Glutamatergic neuron (in vitro differentiated cells): ENCODE results near the gene FAM120B. TPM values are rescaled to one million over a fixed set of nuclear protein-coding genes. Genes with fewer than 3 reads are reported as not detected.

ENCODE experiments used
- DNase-seq: peaks from one replicate; pipeline ENCODE4 v3.0.0; 2022
- H3K27ac Mint-ChIP-seq: one replicate; pipeline ENCODE4 v1.8.0; 2020; ENCODE audit warnings: mild to moderate bottlenecking, mixed read lengths, inconsistent platforms; ENCODE audit not compliant: unreplicated experiment
- H3K27me3 Mint-ChIP-seq: one replicate; pipeline ENCODE4 v1.8.0; 2020; ENCODE audit warnings: mild to moderate bottlenecking, moderate library complexity, mixed read lengths, inconsistent platforms; ENCODE audit not compliant: unreplicated experiment
- H3K36me3 Mint-ChIP-seq: one replicate; pipeline ENCODE4 v1.8.0; 2020; ENCODE audit warnings: mild to moderate bottlenecking, mixed read lengths, inconsistent platforms; ENCODE audit not compliant: unreplicated experiment
- H3K4me1 Mint-ChIP-seq: one replicate; pipeline ENCODE4 v1.8.0; 2020; ENCODE audit warnings: mild to moderate bottlenecking, low read depth, mixed read lengths, inconsistent platforms; ENCODE audit not compliant: unreplicated experiment
- H3K4me3 Mint-ChIP-seq: one replicate; pipeline ENCODE4 v1.8.0; 2020; ENCODE audit warnings: mild to moderate bottlenecking, mixed read lengths, inconsistent platforms; ENCODE audit not compliant: unreplicated experiment
- H3K9me3 Mint-ChIP-seq: one replicate; pipeline ENCODE4 v1.8.0; 2020; ENCODE audit warnings: mild to moderate bottlenecking, moderate library complexity, mixed read lengths, inconsistent platforms; ENCODE audit not compliant: unreplicated experiment
- total RNA-seq: library from RNA; stranded (reverse); fragmentation: NEBNext Ultra II Directional; extraction: Animal tissue kit (Norgen Biotek cat#: 25700); gene quantifications from one replicate; pipeline ENCODE4 v1.2.1, GENCODE V29; 2021; ENCODE audit not compliant: unreplicated experiment
- TF ChIP-seq, protein P1 (sequence below): fragments of 200-600 bp; sonication (generic); IDR thresholded peaks from one replicate; pipeline ENCODE4 v1.5.0; 2021; ENCODE audit not compliant: partially characterized antibody, unreplicated experiment

FAM120B gene
- total RNA-seq, 1 donor from 2014 or later: 48.3 TPM

GRCh38 chr6:170294813-170295509 lies 11.6 kb upstream of the FAM120B start:
- Mint-ChIP-seq H3K4me3 (peak overlapping the region; percentile 80), H3K9me3 (peaks cover 22% of the 10 kb centered on the region), H3K27ac (peak overlapping the region; percentile 30), H3K4me1 (peaks cover 30% of the 10 kb centered on the region), H3K36me3 (peaks cover 3% of the 10 kb centered on the region), H3K27me3 (peaks cover 35% of the 10 kb centered on the region)
- DNase-seq: no peak
- TF ChIP-seq, protein P1, sequence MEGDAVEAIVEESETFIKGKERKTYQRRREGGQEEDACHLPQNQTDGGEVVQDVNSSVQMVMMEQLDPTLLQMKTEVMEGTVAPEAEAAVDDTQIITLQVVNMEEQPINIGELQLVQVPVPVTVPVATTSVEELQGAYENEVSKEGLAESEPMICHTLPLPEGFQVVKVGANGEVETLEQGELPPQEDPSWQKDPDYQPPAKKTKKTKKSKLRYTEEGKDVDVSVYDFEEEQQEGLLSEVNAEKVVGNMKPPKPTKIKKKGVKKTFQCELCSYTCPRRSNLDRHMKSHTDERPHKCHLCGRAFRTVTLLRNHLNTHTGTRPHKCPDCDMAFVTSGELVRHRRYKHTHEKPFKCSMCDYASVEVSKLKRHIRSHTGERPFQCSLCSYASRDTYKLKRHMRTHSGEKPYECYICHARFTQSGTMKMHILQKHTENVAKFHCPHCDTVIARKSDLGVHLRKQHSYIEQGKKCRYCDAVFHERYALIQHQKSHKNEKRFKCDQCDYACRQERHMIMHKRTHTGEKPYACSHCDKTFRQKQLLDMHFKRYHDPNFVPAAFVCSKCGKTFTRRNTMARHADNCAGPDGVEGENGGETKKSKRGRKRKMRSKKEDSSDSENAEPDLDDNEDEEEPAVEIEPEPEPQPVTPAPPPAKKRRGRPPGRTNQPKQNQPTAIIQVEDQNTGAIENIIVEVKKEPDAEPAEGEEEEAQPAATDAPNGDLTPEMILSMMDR: no peak

DNA sequence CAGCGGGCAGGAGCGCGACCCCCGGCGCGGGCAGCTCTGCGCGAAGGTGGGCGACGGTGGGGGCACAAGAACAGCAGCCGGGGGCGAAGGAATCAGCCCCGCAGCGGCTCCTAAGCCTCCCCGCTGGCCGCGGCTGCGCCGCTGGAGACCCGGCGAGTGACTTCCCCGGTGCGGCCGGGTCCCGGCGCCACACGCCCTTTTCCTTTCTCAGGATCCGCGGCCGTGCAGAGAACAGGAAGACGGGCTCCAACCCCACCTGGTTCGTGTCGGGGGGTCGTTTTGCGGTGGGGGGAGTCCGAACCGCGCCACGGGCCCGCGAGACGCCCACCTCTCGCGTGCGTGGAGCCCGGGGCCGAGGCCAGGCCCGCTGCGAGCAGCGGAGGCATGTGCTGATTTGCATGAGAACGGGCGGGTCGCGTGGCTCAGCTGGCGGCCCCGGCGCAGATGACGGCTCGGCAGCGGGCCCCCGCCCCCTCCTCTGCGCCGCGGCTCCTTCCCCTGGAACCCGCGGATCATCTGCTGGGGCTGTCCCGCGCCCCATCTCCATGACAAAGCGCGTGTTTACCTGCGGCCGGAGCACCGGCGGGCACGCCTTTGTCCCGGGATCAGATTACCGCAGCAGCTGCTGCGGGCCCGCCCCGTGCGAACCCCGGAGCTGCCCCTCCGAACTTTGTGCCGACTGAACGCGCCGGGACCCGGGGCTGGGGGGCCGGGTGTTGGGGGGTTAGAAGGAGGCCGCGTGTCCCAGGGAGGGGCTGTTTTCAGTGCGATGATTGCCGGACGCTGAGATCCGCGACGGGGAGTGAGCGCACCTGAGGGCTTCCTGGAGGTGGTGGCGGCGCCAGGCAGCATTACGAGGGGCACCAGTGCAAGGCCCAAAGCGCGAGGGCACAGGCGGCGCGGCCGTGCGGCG lies 10.8 kb upstream of the FAM120B start:
- peaks cover 31% of the 10 kb centered on the region for H3K27me3 Mint-ChIP-seq
- H3K27ac Mint-ChIP-seq: no peak overlapping the region
- peaks cover 10% of the 10 kb centered on the region for H3K36me3 Mint-ChIP-seq
- peaks cover 25% of the 10 kb centered on the region for H3K9me3 Mint-ChIP-seq
- H3K4me1 Mint-ChIP-seq: peaks cover 30% of the 10 kb centered on the region
- TF ChIP-seq, protein P1: no peak
- DNase-seq: peak; percentile 78
- H3K4me3 Mint-ChIP-seq: peak overlapping the region; percentile 69

GRCh38 chr6:170296423-170296745 lies 10.2 kb upstream of the FAM120B start:
- Mint-ChIP-seq H3K9me3 (peaks cover 26% of the 10 kb centered on the region), H3K27ac (no peak overlapping the region), H3K4me1 (peaks cover 30% of the 10 kb centered on the region), H3K4me3 (no peak overlapping the region), H3K27me3 (peaks cover 32% of the 10 kb centered on the region), H3K36me3 (peaks cover 14% of the 10 kb centered on the region)
- DNase-seq: no peak
- TF ChIP-seq, protein P1: no peak

- TF ChIP-seq, protein P1: no peak
- Mint-ChIP-seq H3K27ac (no peak overlapping the region), H3K27me3 (peaks cover 32% of the 10 kb centered on the region), H3K4me1 (peaks cover 28% of the 10 kb centered on the region), H3K36me3 (peaks cover 20% of the 10 kb centered on the region), H3K4me3 (peak overlapping the region; percentile 64), H3K9me3 (peaks cover 30% of the 10 kb centered on the region)
- DNase-seq: peak; percentile 72
Measured at GRCh38 chr6:170296746-170297575, 9.6 kb upstream of the FAM120B start.
